NCI-H2107 (cell line): ENCODE results near the gene NEDD4L.

ENCODE experiments used
- DNase-seq: peaks from one replicate; lab custom pipeline; 2025; lab: John Stamatoyannopoulos, UW

The NEDD4L gene

DNA sequence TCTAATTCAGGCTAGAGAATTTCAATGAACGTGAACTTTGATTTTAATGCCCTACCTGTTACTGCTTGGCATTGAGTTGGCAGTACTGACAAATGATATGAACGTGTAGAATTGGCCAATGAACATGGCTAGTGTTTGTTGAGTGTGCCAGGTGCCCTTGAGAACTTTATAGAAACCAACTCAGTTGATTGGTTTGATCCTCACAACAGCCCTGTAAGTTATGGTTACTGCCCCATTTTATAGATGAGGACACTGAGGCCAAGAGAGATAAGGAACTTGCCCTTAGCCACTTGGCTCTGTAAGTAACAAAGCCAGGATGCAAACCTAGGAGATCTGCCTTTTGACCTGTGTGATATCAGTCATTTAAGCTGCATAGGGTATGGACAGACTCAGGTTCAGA lies 275.7 kb downstream of the NEDD4L start:
- no peak for DNase-seq

DNA sequence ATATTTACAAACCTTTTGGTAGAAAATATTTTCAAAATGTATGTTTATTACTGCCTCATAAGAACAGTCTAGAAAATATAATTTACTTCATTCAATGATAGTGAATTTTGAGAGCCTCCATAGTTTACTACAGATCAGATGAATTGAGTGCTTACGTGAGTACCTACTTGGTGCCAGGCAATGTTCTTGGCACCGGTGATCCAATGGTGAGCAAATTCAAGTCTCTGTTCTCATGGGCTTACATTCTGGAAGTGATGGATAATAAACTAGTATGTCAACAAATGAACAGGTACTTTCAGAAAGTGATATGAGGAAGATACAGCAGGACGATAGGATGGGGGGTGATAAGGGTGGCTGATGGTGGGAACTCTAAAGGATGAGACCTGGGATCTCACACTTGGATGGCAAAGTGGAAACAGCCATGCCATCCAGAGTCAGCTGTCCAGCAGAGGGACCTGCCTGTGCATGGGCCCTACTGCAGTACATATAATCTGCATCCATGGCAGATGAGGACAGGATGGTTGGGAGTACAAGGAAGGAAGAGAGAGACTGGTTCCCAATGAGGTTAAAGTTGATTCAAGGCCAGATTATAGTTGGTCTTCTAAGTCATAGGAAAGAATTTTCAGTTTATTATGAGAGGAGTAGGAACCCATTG lies 277.0 kb downstream of the NEDD4L start:
- DNase-seq, result no peak

DNA sequence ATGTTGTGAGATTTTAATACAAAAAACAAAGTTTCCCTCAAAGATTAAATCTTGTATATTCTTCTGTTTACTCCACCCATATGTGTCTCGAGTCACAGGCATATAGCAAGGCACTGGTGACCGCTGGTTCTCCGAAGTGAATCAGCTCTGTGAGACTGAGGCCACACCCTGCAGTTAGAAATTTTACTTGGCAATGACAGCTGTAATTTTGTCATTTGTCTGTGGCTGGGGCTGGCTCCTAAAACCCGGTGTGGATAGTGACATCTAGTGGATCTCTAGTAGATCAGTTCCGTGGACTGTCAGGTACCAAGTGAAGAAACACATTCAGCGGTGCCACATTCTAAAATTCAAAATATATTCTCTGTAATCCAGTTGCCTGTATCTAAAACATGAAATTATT lies 278.0 kb downstream of the NEDD4L start:
- DNase-seq, result peak; percentile 69

DNA sequence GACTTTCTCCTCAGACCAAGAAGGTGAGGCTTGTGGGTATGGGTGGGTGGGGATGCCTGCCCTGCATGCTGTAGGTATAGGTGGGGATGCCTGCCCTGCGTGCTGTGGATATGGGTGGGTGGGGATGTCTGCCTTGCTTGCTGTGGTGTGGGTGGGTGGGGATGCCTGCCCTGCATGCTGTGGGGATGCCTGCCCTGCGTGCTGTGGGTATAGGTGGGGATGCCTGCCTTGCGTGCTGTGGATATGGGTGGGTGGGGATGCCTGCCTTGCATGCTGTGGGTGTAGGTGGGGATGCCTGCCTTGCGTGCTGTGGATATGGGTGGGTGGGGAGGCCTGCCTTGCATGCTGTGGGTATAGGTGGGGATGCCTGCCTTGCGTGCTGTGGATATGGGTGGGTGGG lies 278.4 kb downstream of the NEDD4L start:
- DNase-seq, result no peak

GRCh38 chr18:58323866-58324762 lies 280.1 kb downstream of the NEDD4L start:
- no peak for DNase-seq

GRCh38 chr18:58324824-58325480 lies 280.9 kb downstream of the NEDD4L start:
- no peak for DNase-seq

GRCh38 chr18:58325494-58325893 lies 281.5 kb downstream of the NEDD4L start:
- no peak for DNase-seq

DNA sequence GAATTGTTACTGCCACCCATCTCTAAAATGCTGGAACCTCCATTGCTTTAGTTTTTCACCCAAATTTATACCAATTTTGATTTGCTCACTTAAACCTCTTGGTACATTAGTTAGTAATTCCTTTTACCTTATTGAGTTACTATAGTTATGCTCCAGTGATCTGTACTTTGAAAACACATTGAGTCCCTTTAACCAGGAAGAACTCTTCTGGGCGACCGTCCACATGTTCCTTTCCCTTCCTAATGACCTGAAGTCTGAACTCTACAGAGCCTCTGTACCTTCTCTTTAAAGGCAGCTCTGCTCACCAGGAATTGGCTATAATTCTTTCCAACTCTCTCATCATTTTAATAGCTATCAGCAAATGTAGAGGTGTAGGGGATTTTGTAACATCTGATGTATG lies 290.0 kb downstream of the NEDD4L start:
- no peak for DNase-seq

GRCh38 chr18:58335223-58335622 lies 291.2 kb downstream of the NEDD4L start:
- DNase-seq, result no peak

DNA sequence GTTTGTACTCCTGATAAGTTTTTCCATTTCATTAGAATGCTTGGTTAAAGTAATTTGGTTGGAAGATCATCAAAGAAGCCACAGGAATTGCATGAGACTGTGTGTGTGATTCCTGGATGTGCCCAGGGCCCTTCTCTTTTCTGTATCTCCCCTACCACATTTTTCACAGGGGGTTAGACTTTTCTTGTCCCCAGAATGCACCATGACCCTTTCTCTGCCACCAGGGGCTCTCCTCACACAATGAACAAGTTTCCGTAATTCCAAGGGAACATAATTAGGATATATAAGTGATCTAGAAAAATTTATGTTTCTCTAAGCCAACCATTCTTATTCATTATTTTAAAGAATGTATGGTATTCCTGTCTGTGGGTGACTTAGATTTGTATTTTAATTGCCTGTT lies 291.8 kb downstream of the NEDD4L start:
- no peak for DNase-seq

GRCh38 chr18:58336605-58337004 lies 292.6 kb downstream of the NEDD4L start:
- DNase-seq, result no peak

DNA sequence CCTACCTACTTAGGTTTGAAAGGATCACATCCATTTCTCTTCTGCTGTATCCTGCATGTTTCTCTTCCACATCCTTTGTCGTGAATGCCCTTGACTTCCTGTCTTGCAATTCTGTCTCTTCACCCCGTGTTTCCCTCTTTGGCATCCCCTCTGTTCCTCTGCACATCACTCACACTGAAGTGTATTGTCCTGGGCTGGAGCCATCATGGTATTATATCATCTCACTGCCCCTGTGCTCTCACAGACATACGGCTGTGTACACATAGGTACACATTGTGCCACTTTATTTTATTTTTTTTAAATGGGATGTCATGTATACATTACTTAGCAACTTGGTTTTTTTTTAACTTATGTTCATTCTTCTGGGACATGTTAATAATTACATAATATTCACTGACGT lies 293.3 kb downstream of the NEDD4L start:
- DNase-seq, result no peak

GRCh38 chr18:58337686-58338085 lies 293.7 kb downstream of the NEDD4L start:
- DNase-seq, result no peak

DNA sequence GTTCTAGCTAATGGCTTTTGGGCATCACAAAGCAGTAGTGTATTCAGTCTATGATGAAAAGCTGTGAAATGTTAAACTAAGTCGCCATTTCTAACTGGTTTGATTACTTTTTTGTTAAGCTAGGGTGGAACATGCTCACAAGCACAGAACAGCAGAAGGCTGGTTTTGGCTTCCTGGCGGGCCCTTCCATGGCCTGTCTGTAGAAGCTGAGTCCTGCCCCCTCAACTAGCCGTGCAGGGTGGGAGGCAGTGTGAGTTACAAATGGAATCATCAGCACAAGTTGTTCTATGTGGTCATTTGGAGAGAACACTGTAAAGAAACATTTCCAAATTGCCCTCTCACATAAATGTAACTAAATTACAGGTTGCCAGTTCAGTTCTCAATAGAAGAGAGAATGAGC lies 294.1 kb downstream of the NEDD4L start:
- no peak for DNase-seq

DNA sequence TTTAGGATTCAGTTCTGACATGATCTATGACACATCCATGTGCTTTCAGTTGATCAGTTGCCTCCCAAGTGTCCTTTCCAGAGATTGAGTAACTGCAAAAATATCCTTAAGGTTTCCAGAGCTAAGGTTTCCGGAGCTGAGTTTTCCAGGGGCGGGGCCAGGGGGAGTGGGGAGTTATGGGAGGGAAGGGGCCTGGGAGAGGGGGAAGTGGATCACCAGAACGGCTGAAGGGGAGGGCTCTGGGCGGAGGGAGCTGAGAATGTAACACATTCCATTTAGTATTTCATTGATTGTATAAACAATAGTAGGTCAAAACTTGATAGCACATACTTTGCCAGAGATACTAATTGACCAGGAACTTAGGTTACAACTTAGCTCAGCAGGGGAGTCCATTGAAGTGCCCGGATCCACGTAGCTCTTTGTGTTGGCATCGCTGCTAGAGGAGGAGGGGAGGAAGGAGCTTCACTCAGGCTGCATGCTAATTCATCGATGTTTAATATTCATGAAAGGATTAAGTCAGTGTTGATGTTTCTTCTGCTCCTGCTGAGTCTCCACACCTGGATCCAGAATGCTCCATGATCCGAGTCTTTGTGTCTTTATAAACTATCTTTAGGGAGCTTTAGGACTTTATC lies 295.1 kb downstream of the NEDD4L start:
- DNase-seq, result peak; percentile 62

DNA sequence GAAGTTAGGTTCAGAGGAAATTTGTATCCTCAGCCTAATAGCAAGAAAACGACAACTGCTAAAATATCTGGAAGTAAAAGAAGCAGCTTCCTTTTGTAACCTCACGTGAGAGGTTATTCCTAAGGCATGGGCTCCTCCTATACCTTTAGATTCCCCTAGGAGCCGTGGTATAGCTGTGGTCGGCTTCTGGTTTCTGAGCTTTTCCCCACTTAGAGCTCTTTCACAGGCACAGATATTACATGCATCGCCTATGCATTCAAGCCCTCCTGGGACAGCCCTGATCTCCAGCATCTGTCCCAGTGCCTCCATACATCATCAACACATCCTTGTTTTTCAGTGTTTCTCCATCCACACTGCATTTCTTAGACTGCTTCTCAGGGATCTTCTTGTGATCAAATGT lies 295.9 kb downstream of the NEDD4L start:
- DNase-seq, result no peak

DNA sequence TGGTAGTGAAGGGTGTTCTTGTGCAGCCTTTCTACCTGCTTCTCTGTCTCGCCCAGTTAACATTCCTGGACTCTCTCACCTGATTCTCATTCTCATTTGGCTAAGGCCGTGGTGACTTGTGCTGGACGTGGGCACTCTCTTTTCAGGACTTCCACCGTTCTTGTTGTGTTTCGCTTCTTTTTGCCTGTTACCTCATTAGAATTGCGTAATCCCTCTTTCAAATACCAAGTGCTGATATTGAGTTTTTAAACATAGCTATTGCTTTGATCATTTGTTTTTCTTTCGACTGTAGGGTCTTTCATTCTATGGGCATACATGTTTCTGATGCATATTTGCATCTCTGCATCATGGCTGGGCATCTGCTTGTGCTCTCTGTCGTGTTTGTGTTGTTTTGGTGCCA lies 297.9 kb downstream of the NEDD4L start:
- DNase-seq, result no peak

DNA sequence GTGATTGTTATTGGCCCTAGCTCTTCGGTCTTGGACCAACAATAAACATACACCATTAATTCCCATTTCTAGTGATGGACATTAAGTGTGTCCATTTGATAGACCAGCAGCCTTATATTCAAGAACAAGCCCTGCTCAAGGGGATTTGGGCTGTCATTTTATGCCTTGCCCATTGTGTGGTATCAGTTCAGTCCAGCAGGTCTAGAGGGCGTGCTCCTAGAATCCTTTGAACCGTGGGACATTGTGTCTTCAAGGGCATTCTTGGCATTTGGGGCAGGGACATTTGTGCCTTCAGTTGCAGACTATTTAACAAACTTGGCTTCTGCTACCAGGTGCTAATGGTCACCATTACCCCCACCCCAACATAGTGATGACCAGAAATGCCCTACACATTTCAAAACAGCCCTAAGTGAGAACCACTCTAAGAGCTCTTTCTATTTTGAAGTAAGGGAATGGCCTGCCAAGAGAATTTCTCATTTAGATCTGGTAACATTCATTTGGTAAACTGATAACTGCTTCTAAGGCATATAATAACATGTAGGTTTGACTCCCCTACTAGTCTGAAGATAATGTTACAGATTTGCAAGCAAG lies 300.1 kb downstream of the NEDD4L start:
- no peak for DNase-seq

- DNase-seq, result no peak
Measured at GRCh38 chr18:58344861-58345463, 300.9 kb downstream of the NEDD4L start.

DNA sequence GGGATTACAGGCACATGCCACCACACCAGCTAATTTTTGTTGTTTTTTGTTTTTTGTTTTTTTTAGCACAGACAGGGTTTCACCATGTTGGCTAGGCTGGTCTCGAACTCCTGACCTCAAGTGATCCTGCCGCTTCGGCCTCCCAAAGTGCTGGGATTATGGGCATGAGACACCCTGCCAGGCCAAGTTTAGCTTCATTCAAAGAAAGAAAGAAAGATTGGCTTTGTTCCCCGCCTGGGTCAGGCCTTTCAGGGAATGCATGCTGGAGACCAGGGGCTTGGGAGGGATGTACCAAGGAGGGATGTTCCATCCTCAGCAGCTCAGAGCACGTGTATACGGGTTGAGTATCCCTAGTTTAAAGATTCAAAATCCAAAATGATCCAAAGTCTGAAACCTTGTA lies 301.8 kb downstream of the NEDD4L start:
- DNase-seq, result no peak

GRCh38 chr18:58347135-58347534 lies 303.1 kb downstream of the NEDD4L start:
- no peak for DNase-seq

- no peak for DNase-seq
Measured at GRCh38 chr18:58348517-58348916, 304.5 kb downstream of the NEDD4L start.
